Body of pancreas (tissue), 4 donors: Measurements from ENCODE around the gene GSAP.

Source experiments
- CTCF ChIP-seq, 7 experiments: fragments of 450-650 bp in 4 of 7; fragments of 200-600 bp in 3 of 7; sonication (generic) in 3 of 7; IDR thresholded peaks; one replicate each; pipeline ENCODE4 v1.5.1; 2016 to 2019; ENCODE audit warnings: antibody characterized with exemption in 7 of 7
- POLR2A ChIP-seq, 3 donors: fragments of 450-650 bp; IDR thresholded peaks; one replicate each; pipeline ENCODE4 v1.6.1; 2016; ENCODE audit warnings: antibody characterized with exemption in 3 of 3, mild to moderate bottlenecking in 2 of 3

GRCh38 chr7:77348371-77348813 is 67.8 kb downstream of the GSAP start:
- TF ChIP-seq CTCF (IDR thresholded peaks at IDR 0.05): no peak
- TF ChIP-seq POLR2A (IDR thresholded peaks at IDR 0.05): no peak
